PC-3 (cell line): ENCODE data around the gene PAFAH2. TPM values are rescaled to one million over a fixed set of nuclear protein-coding genes. Genes with fewer than 3 reads are reported as not detected.

Experiments
- ATAC-seq: fragments of 200-7000 bp; cut with Tn5 transposase; 2 replicates; pipeline ENCODE4 v1.9.1; 2020; ENCODE audit warnings: mild to moderate bottlenecking, moderate library complexity
- BruUV-seq: library from RNA; stranded (reverse); fragments of 400-500 nt; replicated peaks from 2 replicates; lab custom pipeline; 2021; lab: Mats Ljungman, UMichigan
- CTCF ChIA-PET: fragments of 300-600 bp; sonication (Branson Sonifier 250); formaldehyde crosslinking; loops from one replicate; lab custom pipeline; 2022; ENCODE audit warnings: antibody characterized with exemption; lab: Charles Lee
- POLR2A ChIA-PET: fragments of 300-600 bp; sonication (Branson Sonifier 250); formaldehyde crosslinking; loops from one replicate; lab custom pipeline; 2022; ENCODE audit warnings: antibody characterized with exemption; ENCODE audit not compliant: unreplicated experiment; lab: Charles Lee
- DNase-seq: peaks from one replicate; pipeline ENCODE4 v3.0.0-alpha.2; 2015
- H2AFZ ChIP-seq: fragments of 300-600 bp; sonication (generic); 2 replicates; pipeline ENCODE4 v1.6.0; 2016; ENCODE audit warnings: antibody characterized with exemption, low read length
- H3F3A ChIP-seq: fragments of 300-600 bp; sonication (generic); one replicate; pipeline ENCODE4 v1.6.0; 2017; ENCODE audit warnings: antibody characterized with exemption, low read length, control low read depth, mild to moderate bottlenecking; ENCODE audit not compliant: unreplicated experiment
- H3K27ac ChIP-seq: fragments of 300-600 bp; sonication (generic); 2 replicates; pipeline ENCODE4 v1.5.1; 2016; ENCODE audit warnings: mild to moderate bottlenecking, low read length
- H3K27me3 ChIP-seq: fragments of 300-600 bp; sonication (generic); 2 replicates; pipeline ENCODE4 v1.6.1; 2016; ENCODE audit warnings: low read length, mixed read lengths
- H3K36me3 ChIP-seq: fragments of 300-600 bp; sonication (generic); 2 replicates; pipeline ENCODE4 v1.6.1; 2016; ENCODE audit warnings: low read depth, mixed run types, low read length, mixed read lengths
- H3K4me1 ChIP-seq: fragments of 300-600 bp; sonication (generic); 2 replicates; pipeline ENCODE4 v1.5.1; 2016; ENCODE audit warnings: low read length; ENCODE audit not compliant: insufficient read depth
- H3K4me2 ChIP-seq: fragments of 300-600 bp; sonication (generic); 2 replicates; pipeline ENCODE4 v1.6.0; 2016; ENCODE audit warnings: low read length
- H3K4me3 ChIP-seq: fragments of 300-600 bp; sonication (generic); 2 replicates; pipeline ENCODE4 v1.5.1; 2016; ENCODE audit warnings: mild to moderate bottlenecking, low read length, mixed read lengths
- H3K79me2 ChIP-seq: fragments of 300-600 bp; sonication (generic); 2 replicates; pipeline ENCODE4 v1.6.1; 2017; ENCODE audit warnings: low read length, mixed read lengths
- H3K9ac ChIP-seq: fragments of 300-600 bp; sonication (generic); 2 replicates; pipeline ENCODE4 v1.6.0; 2016; ENCODE audit warnings: mild to moderate bottlenecking, low read length
- H3K9me2 ChIP-seq: fragments of 300-600 bp; sonication (generic); replicated peaks from 2 replicates; pipeline ENCODE4 v1.6.1; 2016; ENCODE audit warnings: mixed run types, low read length, mixed read lengths
- H3K9me3 ChIP-seq: fragments of 300-600 bp; sonication (generic); 2 replicates; pipeline ENCODE4 v1.6.1; 2016; ENCODE audit warnings: low read length, mixed read lengths
- H4K20me1 ChIP-seq: fragments of 300-600 bp; sonication (generic); 2 replicates; pipeline ENCODE4 v1.6.1; 2016; ENCODE audit warnings: low read length, mixed read lengths
- CTCF ChIP-seq: fragments of 300-600 bp; sonication (generic); conservative IDR thresholded peaks from 2 replicates; pipeline ENCODE4 v1.5.1; 2017; ENCODE audit warnings: antibody characterized with exemption, low read depth, mild to moderate bottlenecking, low read length
- EZH2 ChIP-seq: fragments of 300-600 bp; sonication (generic); IDR thresholded peaks from one replicate; pipeline ENCODE4 v1.6.1; 2017; ENCODE audit warnings: antibody characterized with exemption, mild to moderate bottlenecking, low read length; ENCODE audit not compliant: unreplicated experiment
- EZH2phosphoT487 ChIP-seq: fragments of 300-600 bp; sonication (generic); IDR thresholded peaks from 2 replicates; pipeline ENCODE4 v1.6.1; 2018; ENCODE audit warnings: mild to moderate bottlenecking, antibody characterized with exemption, low read length, borderline replicate concordance
- intact Hi-C: fragments of 100-400 bp; cut with micrococcal nuclease; formaldehyde crosslinking; loops from 2 replicates; pipeline ENCODE4 v1.9.0; 2023
- total RNA-seq: library from RNA; depleted of rRNA; stranded (reverse); fragments of >200 nt; gene quantifications from 2 replicates; pipeline ENCODE4 v1.2.3, GENCODE V29; 2014

PAFAH2 gene
- total RNA-seq, 1 experiment from 2014 or later = 9.0 TPM

DNA sequence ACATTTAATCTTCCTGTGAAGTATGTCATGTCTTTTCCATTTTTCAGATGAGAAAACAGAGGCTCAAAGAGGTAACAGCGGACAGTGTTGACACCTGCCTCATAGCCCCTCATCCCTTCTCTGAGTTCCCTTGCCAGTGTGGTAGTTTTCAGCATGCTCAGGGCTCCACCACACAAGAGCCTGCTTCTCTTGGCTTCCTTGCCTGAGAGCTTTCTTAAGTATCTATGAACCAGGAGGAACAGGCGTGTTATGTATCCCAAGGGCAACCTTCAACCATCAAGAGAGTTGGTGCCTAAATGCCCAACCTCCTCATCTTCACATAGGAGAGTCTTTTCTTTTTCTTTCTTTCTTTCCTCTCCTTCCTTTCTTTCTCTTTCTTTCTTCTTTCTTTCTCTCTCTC, 5.9 kb upstream of the PAFAH2 start:
- intact Hi-C loops = no loop called here
- CTCF ChIA-PET = interaction anchor here (1.0 kb wide), 1 partner anchor 108 kb away, joined by 3 read pairs; no protein-coding TSS in a partner anchor

DNA sequence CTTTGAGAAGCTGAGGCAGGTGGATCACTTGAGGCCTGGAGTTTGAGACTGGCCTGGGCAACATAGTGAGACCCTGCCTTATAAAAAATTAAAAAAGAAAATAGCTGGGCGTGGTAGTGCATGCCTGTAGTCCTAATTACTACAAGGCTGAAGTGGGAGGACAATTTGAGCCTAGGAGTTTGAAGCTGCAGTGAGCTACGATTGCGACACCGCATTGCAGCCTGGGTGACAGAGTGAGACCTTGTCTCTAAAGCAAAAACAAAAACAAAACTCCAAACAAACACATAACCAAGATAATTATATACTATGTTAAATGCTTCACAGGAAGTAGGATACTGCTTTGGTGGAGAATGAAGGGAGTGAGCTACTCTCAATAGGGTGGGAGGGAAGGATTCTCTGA, 5.4 kb upstream of the PAFAH2 start:
- Histone ChIP-seq H3K4me1 (peaks cover 4% of the 10 kb centered on the region; the same call in 1 of the 2 replicates), H3K9me2 (no peaks in the 10 kb centered on the region), H3K27ac (no peak overlapping the region), H3K9me3 (no peaks in the 10 kb centered on the region), H3K9ac (no peak overlapping the region), H3F3A (no peaks in the 10 kb centered on the region), H3K79me2 (no peaks in the 10 kb centered on the region), H4K20me1 (no peaks in the 10 kb centered on the region), H3K27me3 (no peaks in the 10 kb centered on the region), H2AFZ (no peak overlapping the region), H3K4me2 (no peak overlapping the region), H3K4me3 (no peak overlapping the region), H3K36me3 (no peaks in the 10 kb centered on the region)
- ChIA-PET CTCF (no interaction called here), POLR2A (no interaction called here)
- intact Hi-C loops = no loop called here
- TF ChIP-seq EZH2phosphoT487 = no peak
- TF ChIP-seq EZH2 = no peak
- BruUV-seq = no TSS peak
- no peak for ATAC-seq
- DNase-seq = no peak

More for the DNA sequence above, 5.9 kb upstream of the PAFAH2 start:
- Histone ChIP-seq H2AFZ (no peak overlapping the region), H3K9me3 (no peaks in the 10 kb centered on the region), H3K79me2 (no peaks in the 10 kb centered on the region), H3K27me3 (no peaks in the 10 kb centered on the region), H3K4me1 (no peaks in the 10 kb centered on the region), H3K9me2 (no peaks in the 10 kb centered on the region), H3F3A (no peaks in the 10 kb centered on the region), H3K4me2 (no peak overlapping the region), H3K9ac (no peak overlapping the region), H3K36me3 (no peaks in the 10 kb centered on the region), H3K4me3 (no peak overlapping the region), H3K27ac (no peak overlapping the region), H4K20me1 (no peaks in the 10 kb centered on the region)
- POLR2A ChIA-PET = no interaction called here
- no peak for ATAC-seq
- TF ChIP-seq EZH2 (no peak), EZH2phosphoT487 (no peak), CTCF (no peak)
- no TSS peak for BruUV-seq
- DNase-seq = no peak

- Histone ChIP-seq H3K27ac (no peak overlapping the region), H3K27me3 (no peaks in the 10 kb centered on the region), H3F3A (no peaks in the 10 kb centered on the region), H3K79me2 (0 out of 2 replicates have a peak, but pooled peaks cover 4% of the 10 kb centered on the region), H3K4me2 (no peak overlapping the region), H4K20me1 (no peaks in the 10 kb centered on the region), H2AFZ (peak overlapping the region; percentile 88), H3K9ac (no peak overlapping the region), H3K9me2 (no peaks in the 10 kb centered on the region), H3K36me3 (no peaks in the 10 kb centered on the region), H3K4me1 (peaks cover 14% of the 10 kb centered on the region), H3K9me3 (no peaks in the 10 kb centered on the region), H3K4me3 (no peak overlapping the region)
- ChIA-PET CTCF (interaction anchor here (3.1 kb wide), 1 partner anchor 103 kb away, joined by 104 read pairs; no protein-coding TSS in a partner anchor), POLR2A (interaction anchor here (0.7 kb wide), 2 partner anchors 111 to 124 kb away, joined by 5 to 22 read pairs; partner anchors contain the start of gene PAQR7)
- no peak for TF ChIP-seq CTCF
- no peak for TF ChIP-seq EZH2phosphoT487
- no peak for TF ChIP-seq EZH2
- no TSS peak for BruUV-seq
- intact Hi-C loops = loop anchor here (2.0 to 5.0 kb wide), 2 partner anchors 94 to 177 kb away; no protein-coding TSS in a partner anchor
- no peak for DNase-seq
- no peak for ATAC-seq
Observed at GRCh38 chr1:25999041-25999800, 1.4 kb upstream of the PAFAH2 start.
